ENCODE data around the gene TRIM43B.
"Not testable (repeated sequence)": the region's sequence is repeated elsewhere in the genome, so short reads cannot be mapped to it uniquely, and the experiment has no call there.

Gene TRIM43B

GRCh38 chr2:95433973-95434372 lies 50.6 kb downstream of the TRIM43B start:
- DNase-seq (ENCODE audit: low read depth in 2 of 2), result not testable (repeated sequence)

GRCh38 chr2:95433373-95433772 lies 51.2 kb downstream of the TRIM43B start:
- not testable (repeated sequence) for DNase-seq (ENCODE audit: low read depth in 2 of 2)

DNA sequence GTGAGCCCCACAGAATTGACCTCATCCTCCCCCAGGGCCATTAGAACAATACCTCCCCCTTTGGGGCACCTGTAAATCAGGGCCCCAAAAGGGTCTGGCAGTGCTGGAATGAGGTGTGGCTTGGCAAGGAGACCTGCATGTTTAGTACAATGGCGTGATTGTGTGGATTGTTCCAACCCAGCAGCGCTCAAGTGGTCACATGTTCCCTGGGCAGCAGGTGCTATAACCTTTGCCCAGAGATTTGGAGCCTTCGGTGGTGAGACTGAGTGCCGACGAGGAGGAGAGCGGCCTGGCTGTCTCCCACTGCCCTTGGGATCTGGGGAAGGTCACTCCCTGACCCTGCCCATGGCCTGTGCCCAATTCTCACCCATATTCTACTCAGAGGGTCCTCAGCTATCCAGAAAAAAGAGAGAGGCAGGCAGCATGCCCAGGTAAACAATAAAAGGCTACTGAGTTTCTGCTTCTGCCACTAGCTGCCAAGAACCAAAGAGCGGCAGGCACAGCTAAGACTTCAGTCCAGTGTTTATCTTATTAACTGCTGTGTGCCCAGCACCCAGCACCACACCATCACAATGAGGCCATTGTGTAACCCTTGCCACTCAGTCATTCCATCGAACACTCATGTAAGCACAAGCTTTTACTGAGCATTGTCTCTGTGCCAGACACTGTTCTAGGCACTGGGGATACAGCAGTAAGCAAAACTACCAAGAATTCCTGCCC lies 54.6 kb downstream of the TRIM43B start:
- not testable (repeated sequence) for DNase-seq (ENCODE audit: low read depth in 2 of 2)

DNA sequence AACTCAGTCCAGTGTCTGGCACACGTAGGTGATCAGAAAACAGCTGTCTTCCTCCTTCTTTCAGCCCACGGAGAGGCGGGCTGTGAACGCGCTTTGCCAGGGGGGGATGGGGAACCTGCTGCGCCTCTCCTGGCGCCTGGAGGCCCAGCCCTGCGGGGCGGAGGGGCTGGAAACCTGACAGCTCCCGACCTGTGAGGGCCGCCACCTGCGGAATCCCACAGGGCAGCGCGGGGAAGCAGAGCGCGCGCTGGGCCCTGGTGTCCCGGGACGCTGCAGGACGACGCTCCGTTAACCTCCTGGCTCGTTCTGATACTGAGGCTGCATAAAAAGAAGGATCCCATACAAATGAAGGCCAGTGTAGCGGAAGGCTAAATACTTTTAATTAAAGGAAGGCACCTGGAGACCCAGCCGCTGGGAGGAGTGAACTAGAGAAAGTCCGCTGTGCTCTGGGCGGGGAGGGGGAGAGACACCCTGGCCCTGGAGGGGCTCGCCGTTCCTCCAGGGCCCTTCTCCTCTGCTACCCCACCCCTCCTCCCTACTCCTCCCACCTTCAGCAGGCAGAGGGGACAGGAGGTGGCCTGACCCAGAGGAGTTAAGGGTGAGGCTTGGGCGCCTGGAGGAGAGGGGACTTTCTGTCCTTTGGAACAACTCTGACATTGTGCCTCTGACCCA lies 57.2 kb downstream of the TRIM43B start:
- not testable (repeated sequence) for DNase-seq (ENCODE audit: low read depth in 2 of 2)
